ENCODE data around the gene SH3BGRL2. TPM values are rescaled to one million over a fixed set of nuclear protein-coding genes. Genes with fewer than 3 reads are reported as not detected.

SH3BGRL2 gene
- total RNA-seq, 1 experiment from 2014 or later: 11.8 TPM

DNA sequence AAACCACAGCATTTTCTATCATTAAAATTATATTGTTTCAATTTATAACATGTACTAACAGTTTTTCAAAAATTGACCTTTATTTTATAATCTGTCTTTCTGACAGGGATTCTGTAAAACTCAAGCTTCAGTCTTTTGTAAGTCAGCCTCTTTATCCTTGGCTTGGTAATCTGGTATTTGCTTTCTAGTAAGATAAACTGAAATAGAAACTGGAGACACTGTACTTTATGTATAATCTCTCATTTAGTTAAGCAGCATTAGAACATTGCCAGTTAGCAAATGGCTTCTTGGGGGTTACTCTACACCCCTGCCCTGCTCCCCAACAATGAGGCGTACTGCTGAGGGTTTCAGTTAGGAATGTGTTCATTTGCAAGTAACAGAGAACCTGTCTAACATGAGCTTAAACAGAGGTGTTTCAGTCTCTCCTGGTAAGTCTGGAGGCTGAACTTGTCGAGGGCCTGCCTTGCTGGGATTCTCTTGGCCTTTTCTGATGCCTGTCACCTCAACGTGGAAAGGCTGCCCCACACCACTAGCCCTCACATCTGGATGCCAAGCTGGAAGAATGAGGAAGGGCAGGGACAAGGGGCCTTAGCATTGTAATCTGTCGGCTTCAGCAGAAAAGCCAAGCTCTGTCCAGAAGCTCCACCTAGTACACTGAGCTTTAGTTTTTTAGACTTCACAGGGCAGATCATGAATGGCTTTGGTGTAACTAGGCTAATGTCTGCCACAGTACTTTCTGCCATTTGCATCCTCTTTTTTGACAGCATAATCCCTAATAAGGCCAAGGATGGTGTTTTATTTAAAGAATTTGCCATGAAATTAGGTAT, 34.8 kb downstream of the SH3BGRL2 start:
- H3K23ac ChIP-seq (ENCODE audit: insufficient read length, low read depth, low read length): no peak overlapping the region
- H2BK5ac ChIP-seq (ENCODE audit: insufficient read length, low read length): no peak overlapping the region
- Mint-ChIP-seq H3K36me3 (ENCODE audit: insufficient read depth in 1 of 3, low read depth in 3 of 3) (peaks cover 0 to 10% (median 10%) of the 10 kb centered on the region in 3 experiments; a peak in 5 of 7 replicates), H3K27ac (peak overlapping the region in 2 of 3 experiments; percentile 36 to 84; a peak in 2 of 7 replicates), H3K9me3 (peaks cover 0 to 8% of the 10 kb centered on the region in 2 experiments; a peak in 2 of 5 replicates), H3K4me3 (no peak overlapping the region), H3K4me1 (peaks cover 41 to 58% of the 10 kb centered on the region in 2 experiments), H3K27me3 (ENCODE audit: low read depth) (no peaks in the 10 kb centered on the region; the same call in 1 of the 2 replicates)
- H2BK20ac ChIP-seq (ENCODE audit: low read depth, low read length, poor library complexity, severe bottlenecking): no peak overlapping the region
- no peak overlapping the region for H2AFZ ChIP-seq (ENCODE audit: low read length)
- H4K5ac ChIP-seq (ENCODE audit: insufficient read length, low read depth, low read length): no peak overlapping the region
- no peak overlapping the region for H3K18ac ChIP-seq (ENCODE audit: insufficient read length, low read depth, low read length)
- no peak overlapping the region for H3K27ac ChIP-seq (ENCODE audit: insufficient read length, low read depth, low read length)
- DNase-seq: no peak
- no peak overlapping the region for H2BK12ac ChIP-seq (ENCODE audit: insufficient read length, low read depth, low read length)
- no peaks in the 10 kb centered on the region for H4K20me1 ChIP-seq (ENCODE audit: control insufficient read depth, insufficient read depth, insufficient read length)
- H3K79me1 ChIP-seq (ENCODE audit: insufficient read depth, low read depth, low read length, poor library complexity, severe bottlenecking): no peaks in the 10 kb centered on the region
- no peak overlapping the region for H2BK15ac ChIP-seq (ENCODE audit: low read depth, low read length)
- H2BK120ac ChIP-seq (ENCODE audit: low read depth, low read length, poor library complexity, severe bottlenecking): no peak overlapping the region
- TF ChIP-seq, protein P1, sequence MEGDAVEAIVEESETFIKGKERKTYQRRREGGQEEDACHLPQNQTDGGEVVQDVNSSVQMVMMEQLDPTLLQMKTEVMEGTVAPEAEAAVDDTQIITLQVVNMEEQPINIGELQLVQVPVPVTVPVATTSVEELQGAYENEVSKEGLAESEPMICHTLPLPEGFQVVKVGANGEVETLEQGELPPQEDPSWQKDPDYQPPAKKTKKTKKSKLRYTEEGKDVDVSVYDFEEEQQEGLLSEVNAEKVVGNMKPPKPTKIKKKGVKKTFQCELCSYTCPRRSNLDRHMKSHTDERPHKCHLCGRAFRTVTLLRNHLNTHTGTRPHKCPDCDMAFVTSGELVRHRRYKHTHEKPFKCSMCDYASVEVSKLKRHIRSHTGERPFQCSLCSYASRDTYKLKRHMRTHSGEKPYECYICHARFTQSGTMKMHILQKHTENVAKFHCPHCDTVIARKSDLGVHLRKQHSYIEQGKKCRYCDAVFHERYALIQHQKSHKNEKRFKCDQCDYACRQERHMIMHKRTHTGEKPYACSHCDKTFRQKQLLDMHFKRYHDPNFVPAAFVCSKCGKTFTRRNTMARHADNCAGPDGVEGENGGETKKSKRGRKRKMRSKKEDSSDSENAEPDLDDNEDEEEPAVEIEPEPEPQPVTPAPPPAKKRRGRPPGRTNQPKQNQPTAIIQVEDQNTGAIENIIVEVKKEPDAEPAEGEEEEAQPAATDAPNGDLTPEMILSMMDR (conservative IDR thresholded peaks at IDR 0.05): no peak
- H2AK5ac ChIP-seq (ENCODE audit: insufficient read length, low read length): no peak overlapping the region
- no peak overlapping the region for H3K9ac ChIP-seq (ENCODE audit: extremely low read depth, insufficient read length, low read length)
- no peaks in the 10 kb centered on the region for H3K79me2 ChIP-seq (ENCODE audit: insufficient read depth, low read length)
- H3K4me1 ChIP-seq (ENCODE audit: insufficient read depth, low read length): peaks cover 9% of the 10 kb centered on the region; the same call in 1 of the 2 replicates
- H3K14ac ChIP-seq (ENCODE audit: insufficient read depth, low read length): no peak overlapping the region
- H3K4me2 ChIP-seq (ENCODE audit: insufficient read depth, insufficient read length, low read length): no peak overlapping the region
- H4K91ac ChIP-seq (ENCODE audit: insufficient read length, low read depth, low read length): no peak overlapping the region
- no peak overlapping the region for H3T11ph ChIP-seq (ENCODE audit: low read length)
- H3K27me3 ChIP-seq (ENCODE audit: insufficient read depth, low read length): no peaks in the 10 kb centered on the region
- peaks cover 3% of the 10 kb centered on the region for H3K23me2 ChIP-seq (ENCODE audit: insufficient read length, low read depth, low read length, poor library complexity, severe bottlenecking)
- H3K9me3 ChIP-seq (ENCODE audit: control insufficient read depth, low read depth, low read length): no peaks in the 10 kb centered on the region
- H3K4ac ChIP-seq (ENCODE audit: low read depth, low read length): no peak overlapping the region
- no peak overlapping the region for H4K8ac ChIP-seq (replicated peaks; ENCODE audit: insufficient read length, low read depth, low read length)
- WGBS (ENCODE audit: extremely low coverage, insufficient read length, low lambda C conversion rate): no CpG with 5 or more reads among the region's 4 CpGs
- H3K56ac ChIP-seq (ENCODE audit: insufficient read length, low read depth, low read length): no peak overlapping the region

Measured in H9 (cell line).